GM10248 (cell line): ENCODE results near the gene FBXW11.

Experiments used
- CTCF ChIA-PET: fragments of 300-600 bp; sonication (Branson Sonifier 250); formaldehyde crosslinking; extraction: SDS; loops from one replicate; lab custom pipeline; 2021; ENCODE audit warnings: antibody characterized with exemption; lab: Yijun Ruan, JAX
- POLR2A ChIA-PET: fragments of 350-650 bp; sonication (Branson Sonifier 250); formaldehyde crosslinking; extraction: SDS; loops from one replicate; lab custom pipeline; 2020; ENCODE audit warnings: antibody characterized with exemption; lab: Yijun Ruan, JAX
- DNase-seq: peaks from one replicate; pipeline ENCODE4 v3.0.0; 2012; ENCODE audit errors: extremely low spot score
- TF ChIP-seq, protein P1 (sequence below): IDR thresholded peaks from 2 replicates; pipeline ENCODE4 v1.5.1; 2012; ENCODE audit warnings: mild to moderate bottlenecking, low read depth; ENCODE audit errors: extremely low read depth, missing control alignments, control extremely low read depth

The FBXW11 gene

GRCh38 chr5:172045315-172045632 lies 38.8 kb upstream of the FBXW11 start:
- no peak for DNase-seq
- TF ChIP-seq, protein P1, sequence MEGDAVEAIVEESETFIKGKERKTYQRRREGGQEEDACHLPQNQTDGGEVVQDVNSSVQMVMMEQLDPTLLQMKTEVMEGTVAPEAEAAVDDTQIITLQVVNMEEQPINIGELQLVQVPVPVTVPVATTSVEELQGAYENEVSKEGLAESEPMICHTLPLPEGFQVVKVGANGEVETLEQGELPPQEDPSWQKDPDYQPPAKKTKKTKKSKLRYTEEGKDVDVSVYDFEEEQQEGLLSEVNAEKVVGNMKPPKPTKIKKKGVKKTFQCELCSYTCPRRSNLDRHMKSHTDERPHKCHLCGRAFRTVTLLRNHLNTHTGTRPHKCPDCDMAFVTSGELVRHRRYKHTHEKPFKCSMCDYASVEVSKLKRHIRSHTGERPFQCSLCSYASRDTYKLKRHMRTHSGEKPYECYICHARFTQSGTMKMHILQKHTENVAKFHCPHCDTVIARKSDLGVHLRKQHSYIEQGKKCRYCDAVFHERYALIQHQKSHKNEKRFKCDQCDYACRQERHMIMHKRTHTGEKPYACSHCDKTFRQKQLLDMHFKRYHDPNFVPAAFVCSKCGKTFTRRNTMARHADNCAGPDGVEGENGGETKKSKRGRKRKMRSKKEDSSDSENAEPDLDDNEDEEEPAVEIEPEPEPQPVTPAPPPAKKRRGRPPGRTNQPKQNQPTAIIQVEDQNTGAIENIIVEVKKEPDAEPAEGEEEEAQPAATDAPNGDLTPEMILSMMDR, result no peak
- POLR2A ChIA-PET, result no interaction called here
- CTCF ChIA-PET, result interaction anchor here (0.8 to 2.9 kb wide), 5 partner anchors 9 to 137 kb away, joined by 3 to 15 read pairs (median 3); no protein-coding TSS in a partner anchor

- ChIA-PET CTCF (interaction anchor here (0.8 to 2.9 kb wide), 5 partner anchors 9 to 136 kb away, joined by 3 to 15 read pairs (median 3); no protein-coding TSS in a partner anchor), POLR2A (no interaction called here)
- TF ChIP-seq, protein P1, result no peak
- no peak for DNase-seq
Measured at GRCh38 chr5:172044631-172045314, 38.3 kb upstream of the FBXW11 start.

DNA sequence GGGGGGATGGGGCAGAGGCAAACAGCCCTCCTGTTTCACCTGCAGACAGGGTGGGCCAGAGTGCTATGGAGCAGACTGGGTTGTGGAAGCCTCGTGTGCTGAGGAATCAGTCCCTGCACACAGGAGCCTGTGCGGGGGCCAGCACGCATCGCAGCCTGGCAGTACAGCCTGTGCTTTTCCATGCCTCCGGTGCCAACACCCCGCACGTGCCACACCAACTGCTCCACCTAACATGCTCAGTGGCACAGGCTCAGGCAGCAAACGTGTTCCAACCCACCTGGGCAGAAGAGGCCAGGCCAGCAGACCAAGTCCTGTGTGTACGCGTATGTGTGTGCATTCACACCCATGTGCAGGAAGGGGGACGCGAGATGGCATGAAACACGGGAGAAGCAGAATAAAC lies 37.4 kb upstream of the FBXW11 start:
- no peak for DNase-seq
- POLR2A ChIA-PET, result no interaction called here
- TF ChIP-seq, protein P1, result no peak
- CTCF ChIA-PET, result interaction anchor here (2.9 kb wide), 1 partner anchor 132 kb away, joined by 15 read pairs; no protein-coding TSS in a partner anchor

DNA sequence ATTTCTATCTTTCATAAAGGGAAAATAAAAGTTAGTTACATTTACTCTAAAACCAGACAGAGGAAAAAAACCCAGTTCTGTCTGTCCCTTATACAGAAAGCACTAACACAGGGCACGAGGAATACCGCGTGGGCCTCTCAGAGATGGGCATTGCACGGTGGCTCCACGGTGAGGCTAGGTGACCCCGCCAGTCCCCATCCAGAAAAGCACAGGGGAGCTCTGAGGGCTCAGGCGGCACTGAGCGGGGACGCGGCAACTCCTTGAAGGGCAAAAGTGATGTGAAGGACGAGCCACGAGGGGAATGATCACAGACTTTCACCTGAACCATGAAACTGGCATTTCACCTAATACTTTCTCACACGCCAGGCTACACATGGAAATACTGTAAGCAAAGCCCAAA lies 35.7 kb upstream of the FBXW11 start:
- CTCF ChIA-PET, result interaction anchor here (0.8 to 4.9 kb wide), 4 partner anchors 17 to 623 kb away, joined by 3 to 80 read pairs (median 4); partner anchors contain the start of gene FGF18
- DNase-seq, result no peak
- POLR2A ChIA-PET, result no interaction called here
- TF ChIP-seq, protein P1, result no peak

- CTCF ChIA-PET, result no interaction called here
Measured at GRCh38 chr5:172038167-172038566, 31.7 kb upstream of the FBXW11 start.

GRCh38 chr5:172035049-172035448 lies 28.6 kb upstream of the FBXW11 start:
- ChIA-PET POLR2A (no interaction called here), CTCF (interaction anchor here (1.3 to 2.1 kb wide), 4 partner anchors 20 to 127 kb away, joined by 3 to 8 read pairs (median 6); partner anchors contain the start of gene FBXW11)
- DNase-seq, result peak; percentile 74
- TF ChIP-seq, protein P1, result no peak

More at GRCh38 chr5:172038167-172038566, 31.7 kb upstream of the FBXW11 start:
- no peak for DNase-seq
- POLR2A ChIA-PET, result no interaction called here
- TF ChIP-seq, protein P1, result no peak
